HepG2 (cell line): Measurements from ENCODE around the gene LMF2. TPM values are rescaled to one million over a fixed set of nuclear protein-coding genes. Genes with fewer than 3 reads are reported as not detected.

Source experiments
- AHR ChIP-seq: IDR thresholded peaks from 2 replicates; pipeline ENCODE4 v1.6.1; 2018; ENCODE audit warnings: missing genetic modification reagents, missing compliant biosample characterization
- EEA1 ChIP-seq: sonication (generic); formaldehyde crosslinking; IDR thresholded peaks from 2 replicates; pipeline ENCODE4 v1.5.1; 2020; ENCODE audit warnings: mild to moderate bottlenecking, missing genetic modification reagents, borderline replicate concordance
- FOXA1 ChIP-seq, 2 experiments: fragments of 450-650 bp in 1 of 2; sonication (generic) in 1 of 2; formaldehyde crosslinking in 1 of 2; IDR thresholded peaks; 2 replicates each; pipeline versions ENCODE4 v1.4.0 to v1.6.1; 2016 to 2020; ENCODE audit warnings: missing genetic modification reagents in 1 of 2
- FOXO1 ChIP-seq: sonication (generic); formaldehyde crosslinking; IDR thresholded peaks from 2 replicates; pipeline ENCODE4 v1.4.0; 2020; ENCODE audit warnings: missing genetic modification reagents
- HIVEP1 ChIP-seq: sonication (generic); formaldehyde crosslinking; IDR thresholded peaks from 2 replicates; pipeline ENCODE4 v1.4.0; 2020; ENCODE audit warnings: mild to moderate bottlenecking, missing genetic modification reagents
- HNRNPL ChIP-seq: fragments of 200-400 bp; formaldehyde crosslinking; IDR thresholded peaks from 2 replicates; pipeline ENCODE4 v1.6.1; 2017; ENCODE audit warnings: mild to moderate bottlenecking, low read depth, low read length
- IKZF1 ChIP-seq: fragments of 450-650 bp; IDR thresholded peaks from 2 replicates; pipeline ENCODE4 v1.7.1; 2016
- KAT8 ChIP-seq: IDR thresholded peaks from 2 replicates; pipeline ENCODE4 v1.6.1; 2016; ENCODE audit warnings: missing genetic modification reagents, missing compliant biosample characterization
- KDM2A ChIP-seq: sonication (generic); formaldehyde crosslinking; IDR thresholded peaks from 2 replicates; pipeline ENCODE4 v1.4.0; 2020; ENCODE audit warnings: low read depth, missing genetic modification reagents, borderline replicate concordance
- MAFK ChIP-seq, 2 experiments: IDR thresholded peaks in 1 of 2; conservative IDR thresholded peaks in 1 of 2; 2 replicates each; pipeline ENCODE4 v1.6.1; 2011; ENCODE audit warnings: improper control_type of control experiment in 2 of 2, low read length in 2 of 2
- PHF8 ChIP-seq: sonication (generic); formaldehyde crosslinking; IDR thresholded peaks from 2 replicates; pipeline ENCODE4 v1.5.0; 2020; ENCODE audit warnings: missing genetic modification reagents
- PRMT3 ChIP-seq: sonication (generic); formaldehyde crosslinking; IDR thresholded peaks from 2 replicates; pipeline ENCODE4 v1.8.1; 2022; ENCODE audit warnings: low read depth, mild to moderate bottlenecking, moderate library complexity, missing genetic modification reagents, borderline replicate concordance
- RFX5 ChIP-seq: IDR thresholded peaks from 2 replicates; pipeline ENCODE4 v1.6.1; 2011; ENCODE audit warnings: low read depth, low read length, improper control_type of control experiment
- SAFB2 ChIP-seq: sonication (generic); formaldehyde crosslinking; IDR thresholded peaks from 2 replicates; pipeline ENCODE4 v1.5.1; 2020; ENCODE audit warnings: missing genetic modification reagents, low read depth, mild to moderate bottlenecking, borderline replicate concordance
- TOE1 ChIP-seq: sonication (generic); formaldehyde crosslinking; IDR thresholded peaks from 2 replicates; pipeline ENCODE4 v1.4.0; 2020; ENCODE audit warnings: mild to moderate bottlenecking, missing genetic modification reagents
- ZC3H4 ChIP-seq: sonication (generic); formaldehyde crosslinking; IDR thresholded peaks from 2 replicates; pipeline ENCODE4 v1.4.0; 2020; ENCODE audit warnings: missing genetic modification reagents, borderline replicate concordance
- ZMAT3 ChIP-seq: sonication (generic); formaldehyde crosslinking; conservative IDR thresholded peaks from 2 replicates; pipeline ENCODE4 v1.7.0; 2021; ENCODE audit warnings: missing genetic modification reagents
- ZNF343 ChIP-seq: sonication (generic); formaldehyde crosslinking; IDR thresholded peaks from 2 replicates; pipeline ENCODE4 v1.4.0; 2020; ENCODE audit warnings: mild to moderate bottlenecking, missing genetic modification reagents
- ZNF652 ChIP-seq: IDR thresholded peaks from 2 replicates; pipeline ENCODE4 v1.6.1; 2016; ENCODE audit warnings: low read depth, borderline replicate concordance
- ZNF674 ChIP-seq: sonication (generic); formaldehyde crosslinking; IDR thresholded peaks from 2 replicates; pipeline ENCODE4 v1.5.0; 2020; ENCODE audit warnings: low read depth, mild to moderate bottlenecking, missing genetic modification reagents
- ZSCAN9 ChIP-seq: IDR thresholded peaks from 2 replicates; pipeline ENCODE4 v1.6.1; 2016; ENCODE audit warnings: borderline replicate concordance
- polyA plus RNA-seq, 8 experiments: library from polyadenylated mRNA; depleted of rRNA in 3 of 8; stranded (reverse) in 7 of 8; unstranded in 1 of 8; fragments of >200 nt; fragmentation: Illumina TruSeq in 4 of 8; extraction: Trizol in 4 of 8; gene quantifications; 2 replicates each; pipeline versions ENCODE4 v1.2.1 to v1.2.3, GENCODE V29; 2011 to 2016; ENCODE audit warnings: low read depth in 4 of 8, missing spikeins in 1 of 8, mixed read lengths in 1 of 8; ENCODE audit not compliant: insufficient read depth in 1 of 8
- total RNA-seq, 5 experiments: library from RNA; depleted of rRNA; stranded (reverse); fragments of >200 nt; fragmentation: Illumina TruSeq; extraction: Trizol; gene quantifications; 2 replicates each; pipeline ENCODE4 v1.2.3, GENCODE V29; 2016; ENCODE audit warnings: low read depth in 1 of 5
- TF ChIP-seq, protein P1 (sequence below): IDR thresholded peaks from 2 replicates; pipeline ENCODE4 v1.6.1; 2012; ENCODE audit warnings: inconsistent platforms
- TF ChIP-seq, protein P2 (sequence below): sonication (generic); formaldehyde crosslinking; IDR thresholded peaks from 2 replicates; pipeline ENCODE4 v1.8.0; 2022; ENCODE audit warnings: missing genetic modification reagents, mild to moderate bottlenecking, inconsistent platforms, borderline replicate concordance
- TF ChIP-seq, protein P3 (sequence below): sonication (generic); formaldehyde crosslinking; IDR thresholded peaks from 2 replicates; pipeline ENCODE4 v1.5.0; 2020; ENCODE audit warnings: missing genetic modification reagents, mild to moderate bottlenecking, borderline replicate concordance

LMF2 gene
- total and polyA plus RNA-seq, 2 of the 13 experiments (the other 11 are each of a cell fraction or from before 2014, with no cell fraction given): 23.3 to 30.6 TPM

DNA sequence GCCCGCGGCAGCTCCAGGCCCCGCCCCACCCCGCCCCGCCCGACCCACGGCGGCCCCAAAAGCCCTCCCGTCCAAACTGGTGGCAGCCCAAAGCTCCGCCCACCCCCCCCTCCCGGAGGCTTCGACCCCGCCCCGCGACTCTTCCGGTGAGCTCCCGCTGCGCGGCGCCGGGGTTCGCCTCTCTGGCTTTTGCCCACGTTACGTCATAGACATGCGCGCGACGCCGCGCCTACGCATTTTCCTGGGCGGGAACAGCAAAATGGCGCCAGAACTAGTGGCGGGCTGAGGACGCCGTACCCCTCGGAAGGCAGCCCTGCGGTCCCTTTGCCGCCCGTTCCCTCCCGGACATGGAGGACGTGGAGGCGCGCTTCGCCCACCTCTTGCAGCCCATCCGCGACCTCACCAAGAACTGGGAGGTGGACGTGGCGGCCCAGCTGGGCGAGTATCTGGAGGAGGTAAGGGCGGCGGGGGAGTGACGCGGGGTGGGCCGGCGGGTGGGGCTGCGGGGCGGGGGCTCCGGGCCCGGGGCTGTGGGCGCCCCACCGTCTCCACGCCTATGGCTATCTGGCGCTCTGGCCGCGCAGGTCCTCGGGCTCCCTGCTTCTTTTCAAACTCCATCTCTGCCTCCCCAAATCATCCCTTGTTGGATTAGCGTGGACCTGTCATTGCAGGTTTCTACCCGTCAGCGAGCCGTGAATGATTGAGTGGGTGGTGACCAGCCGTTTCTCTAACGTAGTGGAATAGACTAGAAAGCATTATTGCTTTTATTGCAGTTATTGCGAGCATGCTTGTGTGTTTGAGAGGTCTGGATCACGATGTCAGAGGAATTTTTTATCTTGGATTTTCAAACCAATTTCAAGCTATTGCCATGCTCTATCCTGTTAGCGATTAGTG is 736 bp upstream of the LMF2 start, which contains the start of gene NCAPH2 (continued):
- no peak for TF ChIP-seq ZC3H4 (CRISPR knock-in tag)
- no peak; the same call in 1 of the 2 replicates for TF ChIP-seq AHR (CRISPR knock-in tag)
- 0 out of 2 replicates have a peak, but pooled peaks have one; percentile 28 for TF ChIP-seq HNRNPL
- 0 out of 2 replicates have a peak, but pooled peaks have one; percentile 46 for TF ChIP-seq ZSCAN9 (CRISPR knock-in tag)
- TF ChIP-seq TOE1 (CRISPR knock-in tag): 0 out of 2 replicates have a peak, but pooled peaks have one; percentile 44
- no peak for TF ChIP-seq FOXA1 (IDR thresholded peaks at IDR 0.05)
- no peak for TF ChIP-seq FOXA1 (CRISPR knock-in tag; IDR thresholded peaks at IDR 0.05)
- no peak for TF ChIP-seq SAFB2
- peak; percentile 67; the same call in 1 of the 2 replicates for TF ChIP-seq KDM2A (CRISPR knock-in tag)
- peak; percentile 33 for TF ChIP-seq FOXO1 (CRISPR knock-in tag)
- 0 out of 4 replicates have a peak, but pooled peaks of 1 of the 2 experiments have one; percentile 5 for TF ChIP-seq MAFK (conservative IDR thresholded peaks at IDR 0.05 in 1 of 2, IDR thresholded peaks at IDR 0.05 in 1 of 2; ENCODE audit: low read length in 2 of 2)
- TF ChIP-seq, protein P1, sequence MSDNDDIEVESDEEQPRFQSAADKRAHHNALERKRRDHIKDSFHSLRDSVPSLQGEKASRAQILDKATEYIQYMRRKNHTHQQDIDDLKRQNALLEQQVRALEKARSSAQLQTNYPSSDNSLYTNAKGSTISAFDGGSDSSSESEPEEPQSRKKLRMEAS: peak; percentile 74
- TF ChIP-seq ZNF343: no peak
- TF ChIP-seq EEA1: 0 out of 2 replicates have a peak, but pooled peaks have one; percentile 39
- TF ChIP-seq ZNF674 (CRISPR knock-in tag): no peak
- no peak for TF ChIP-seq ZNF652
- TF ChIP-seq, protein P2, sequence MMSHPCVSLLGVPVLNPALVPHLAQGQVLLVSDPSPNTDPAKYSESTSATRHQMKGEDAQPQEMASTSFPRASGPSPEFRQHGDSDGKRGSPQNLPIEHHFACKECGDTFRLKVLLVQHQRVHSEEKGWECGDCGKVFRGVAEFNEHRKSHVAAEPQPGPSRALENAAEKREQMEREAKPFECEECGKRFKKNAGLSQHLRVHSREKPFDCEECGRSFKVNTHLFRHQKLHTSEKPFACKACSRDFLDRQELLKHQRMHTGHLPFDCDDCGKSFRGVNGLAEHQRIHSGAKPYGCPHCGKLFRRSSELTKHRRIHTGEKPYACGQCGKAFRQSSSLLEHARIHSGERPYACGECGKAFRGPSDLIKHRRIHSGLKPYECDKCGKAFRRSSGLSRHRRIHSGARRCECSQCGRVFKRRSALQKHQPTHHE (CRISPR knock-in tag): no peak
- peak; percentile 83 for TF ChIP-seq PHF8 (CRISPR knock-in tag)
- TF ChIP-seq ZMAT3 (CRISPR knock-in tag): no peak
- peak; percentile 92 for TF ChIP-seq KAT8 (CRISPR knock-in tag)
- TF ChIP-seq IKZF1: no peak
- TF ChIP-seq, protein P3, sequence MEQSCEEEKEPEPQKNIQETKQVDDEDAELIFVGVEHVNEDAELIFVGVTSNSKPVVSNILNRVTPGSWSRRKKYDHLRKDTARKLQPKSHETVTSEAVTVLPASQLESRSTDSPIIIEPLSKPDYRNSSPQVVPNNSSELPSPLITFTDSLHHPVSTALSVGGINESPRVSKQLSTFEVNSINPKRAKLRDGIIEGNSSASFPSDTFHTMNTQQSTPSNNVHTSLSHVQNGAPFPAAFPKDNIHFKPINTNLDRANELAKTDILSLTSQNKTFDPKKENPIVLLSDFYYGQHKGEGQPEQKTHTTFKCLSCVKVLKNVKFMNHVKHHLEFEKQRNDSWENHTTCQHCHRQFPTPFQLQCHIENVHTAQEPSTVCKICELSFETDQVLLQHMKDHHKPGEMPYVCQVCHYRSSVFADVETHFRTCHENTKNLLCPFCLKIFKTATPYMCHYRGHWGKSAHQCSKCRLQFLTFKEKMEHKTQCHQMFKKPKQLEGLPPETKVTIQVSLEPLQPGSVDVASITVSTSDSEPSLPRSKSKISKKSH (CRISPR knock-in tag): peak; percentile 76; the same call in 1 of the 2 replicates
- no peak for TF ChIP-seq PRMT3 (CRISPR knock-in tag)
- TF ChIP-seq HIVEP1 (CRISPR knock-in tag): peak; percentile 88
- TF ChIP-seq RFX5: no peak
